ENCODE measurements around the gene TMED9. TPM values are rescaled to one million over a fixed set of nuclear protein-coding genes. Genes with fewer than 3 reads are reported as not detected.

Gene TMED9
- total and polyA plus RNA-seq, 2 donors (not counting 3 experiments of a cell fraction or from before 2014, with no cell fraction given) = 291 to 331 TPM

GRCh38 chr5:177594071-177594470 is 2.1 kb downstream of the TMED9 start:
- ChIA-PET POLR2A (no interaction called here), CTCF (interaction anchor here (3.2 kb wide), 1 partner anchor 13 kb away, joined by 15 read pairs; no protein-coding TSS in a partner anchor)
- Histone ChIP-seq H3K4me1 (ENCODE audit: control insufficient read depth, extremely low read depth, insufficient read depth, low read length) (peaks cover 15% of the 10 kb centered on the region), H2AFZ (ENCODE audit: low read depth, low read length) (no peak overlapping the region), H3K9ac (replicated peaks; ENCODE audit: extremely low read depth, insufficient read depth, low read length) (no peak overlapping the region), H3K9me3 (replicated peaks; ENCODE audit: control insufficient read depth, insufficient read depth, low read length) (no peaks in the 10 kb centered on the region), H3K27me3 (ENCODE audit: control insufficient read depth in 2 of 2, insufficient read depth in 2 of 2, low read length in 2 of 2) (peaks cover 4 to 16% of the 10 kb centered on the region in 2 experiments), H4K20me1 (replicated peaks; ENCODE audit: control insufficient read depth, extremely low read depth, insufficient read depth, low read length) (no peaks in the 10 kb centered on the region), H3K4me3 (replicated peaks in 1 of 3; ENCODE audit: insufficient read depth in 1 of 3, low read depth in 1 of 3, low read length in 3 of 3) (no peak overlapping the region), H3K27ac (ENCODE audit: insufficient read depth, low read depth, low read length) (no peak overlapping the region), H3K4me2 (ENCODE audit: insufficient read depth, low read length) (no peak overlapping the region), H3K9me1 (replicated peaks; ENCODE audit: control insufficient read depth, extremely low read depth, insufficient read depth, low read length) (no peaks in the 10 kb centered on the region), H3K36me3 (ENCODE audit: control insufficient read depth in 2 of 2, extremely low read depth in 1 of 2, insufficient read depth in 2 of 2, low read length in 2 of 2) (peaks cover 16 to 33% of the 10 kb centered on the region in 2 experiments), H3K79me2 (ENCODE audit: control insufficient read depth, insufficient read depth, low read length) (peaks cover 23% of the 10 kb centered on the region)
- dilution Hi-C loops (cut with MboI; ENCODE audit: extremely low pct_ligation_motif_present, low sequenced_read_pairs) (no loop called here), intact Hi-C loops (cut with micrococcal nuclease) (loop anchor here (5.0 to 10.0 kb wide), 2 partner anchors 42 to 1209 kb away; partner anchors contain the start of genes FAM193B, HIGD2A and NOP16)
- DNase-seq (ENCODE audit: low read depth, low spot score) = no peak
- TF ChIP-seq CTCF (IDR thresholded peaks at IDR 0.05; ENCODE audit: extremely low read depth in 1 of 2, insufficient read depth in 1 of 2, low read depth in 1 of 2, low read length in 2 of 2) (no peak), POLR2A (IDR thresholded peaks at IDR 0.05; ENCODE audit: low read depth, low read length) (no peak), JUN (IDR thresholded peaks at IDR 0.05; ENCODE audit: borderline replicate concordance, insufficient read depth, insufficient read length, low read depth) (no peak), MAX (IDR thresholded peaks at IDR 0.05; ENCODE audit: insufficient read depth, insufficient read length) (no peak), GATA2 (IDR thresholded peaks at IDR 0.05; ENCODE audit: insufficient read depth, insufficient read length, low read depth, low read length) (no peak), FOS (IDR thresholded peaks at IDR 0.05; ENCODE audit: borderline replicate concordance, insufficient read depth, low read length) (no peak), POLR2AphosphoS5 (IDR thresholded peaks at IDR 0.05; ENCODE audit: insufficient read depth, low read depth, low read length) (no peak), MYC (IDR thresholded peaks at IDR 0.05; ENCODE audit: low read depth, low read length) (no peak), EZH2 (IDR thresholded peaks at IDR 0.05; ENCODE audit: borderline replicate concordance, low read depth, low read length, severe bottlenecking) (no peak)
- no peak for FAIRE-seq
- BruUV-seq (replicated peaks) = no TSS peak
